ENCODE measurements around the gene MAGIX. TPM values are rescaled to one million over a fixed set of nuclear protein-coding genes. Genes with fewer than 3 reads are reported as not detected.

MAGIX gene
- 1.9 and 2.2 TPM in 2 replicates for total RNA-seq

DNA sequence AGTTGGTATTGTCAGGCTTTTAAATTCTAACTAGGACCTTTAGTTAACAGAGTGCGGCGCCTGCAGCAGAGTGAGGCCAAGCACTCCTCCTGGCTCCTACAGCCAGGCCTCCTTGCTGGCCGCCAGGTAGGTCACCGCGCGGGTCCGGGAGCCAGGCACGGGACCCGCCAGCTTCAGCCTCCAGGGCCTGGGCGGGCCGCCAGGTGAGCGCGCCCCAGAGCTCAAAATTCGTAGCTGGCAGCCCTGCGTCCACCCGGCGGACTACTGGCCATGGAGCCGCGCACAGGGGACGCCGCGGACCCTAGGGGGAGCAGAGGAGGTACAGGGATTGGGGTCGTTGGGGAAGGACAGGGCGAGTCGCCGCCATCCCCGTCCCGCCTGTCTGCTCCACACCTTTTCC, at the start of gene MAGIX:
TSS of gene MAGIX (plus strand) at position 139 of the 400 bp plus-strand sequence. CDS start at position 271, 132 bp downstream.

GRCh38 chrX:49171752-49172279, 9.3 kb downstream of the MAGIX start, which contains the start of gene PLP2:
TSS of gene PLP2 (plus strand) at chrX:49171898. CDS start at chrX:49172001, 103 bp downstream.

GRCh38 chrX:49186125-49187027, 23.8 kb downstream of the MAGIX start, which contains the start of gene PRICKLE3:
TSS of gene PRICKLE3 (minus strand) at chrX:49186373. CDS start at chrX:49186297, 76 bp downstream.

GRCh38 chrX:49199906-49200771, 37.6 kb downstream of the MAGIX start, which contains the start of gene SYP:
TSS of gene SYP (minus strand) at chrX:49200193. CDS start at chrX:49200186, 7 bp downstream.

Small RNAs within 50 kb of the gene (small RNA-seq; reads per million reads assigned to genes)
- gene RN7SL262P: not detected

Other genes starting within 250 kb of the MAGIX start
- gene PIM2, start 243.7 kb upstream of the MAGIX start, total RNA-seq: 4.1 and 4.4 TPM in 2 replicates
- 33.3 and 36.2 TPM in 2 replicates for gene OTUD5, start 205.2 kb upstream of the MAGIX start, total RNA-seq
- 1.9 and 2.1 TPM in 2 replicates for gene KCND1, start 190.9 kb upstream of the MAGIX start, total RNA-seq
- gene GRIPAP1, start 160.5 kb upstream of the MAGIX start, total RNA-seq: 14.3 and 16.8 TPM in 2 replicates
- gene TFE3, start 119.4 kb upstream of the MAGIX start, total RNA-seq: 76.9 and 86.8 TPM in 2 replicates
- gene CCDC120, start 103.8 kb upstream of the MAGIX start, total RNA-seq: 1.1 and 1.9 TPM in 2 replicates
- gene PRAF2, start 88.8 kb upstream of the MAGIX start, total RNA-seq: 15.1 and 16.6 TPM in 2 replicates
- gene WDR45, start 82.9 kb upstream of the MAGIX start, total RNA-seq: 71.3 and 72.2 TPM in 2 replicates
- gene GPKOW, start 39.0 kb upstream of the MAGIX start, total RNA-seq: 15.4 and 16.9 TPM in 2 replicates
- 26.4 and 35.5 TPM in 2 replicates for gene PLP2, start 9.1 kb downstream of the MAGIX start, total RNA-seq
- gene PRICKLE3, start 23.6 kb downstream of the MAGIX start, total RNA-seq: 9.6 and 13.0 TPM in 2 replicates
- 0.49 and 0.73 TPM in 2 replicates for gene SYP, start 37.4 kb downstream of the MAGIX start, total RNA-seq
- gene CACNA1F, start 70.6 kb downstream of the MAGIX start, total RNA-seq: not detected in 2 replicates
- gene CCDC22, start 72.7 kb downstream of the MAGIX start, total RNA-seq: 13.6 and 14.1 TPM in 2 replicates
- not detected in 2 replicates for gene FOXP3, start 102.0 kb downstream of the MAGIX start, total RNA-seq
- gene PPP1R3F, start 107.0 kb downstream of the MAGIX start, total RNA-seq: 5.6 and 7.0 TPM in 2 replicates
- gene GAGE10, start 140.9 kb downstream of the MAGIX start, total RNA-seq: not detected in 2 replicates
- not detected in 2 replicates for gene GAGE12J, start 159.3 kb downstream of the MAGIX start, total RNA-seq
- not detected in 2 replicates for gene GAGE13, start 168.8 kb downstream of the MAGIX start, total RNA-seq

Measured in hair follicle dermal papilla cell (primary cell).